ENCODE measurements around the gene FLVCR2. TPM values are rescaled to one million over a fixed set of nuclear protein-coding genes. Genes with fewer than 3 reads are reported as not detected.

FLVCR2 gene
- total RNA-seq, 2 experiments from 2014 or later, result 0.79 to 5.5 TPM

DNA sequence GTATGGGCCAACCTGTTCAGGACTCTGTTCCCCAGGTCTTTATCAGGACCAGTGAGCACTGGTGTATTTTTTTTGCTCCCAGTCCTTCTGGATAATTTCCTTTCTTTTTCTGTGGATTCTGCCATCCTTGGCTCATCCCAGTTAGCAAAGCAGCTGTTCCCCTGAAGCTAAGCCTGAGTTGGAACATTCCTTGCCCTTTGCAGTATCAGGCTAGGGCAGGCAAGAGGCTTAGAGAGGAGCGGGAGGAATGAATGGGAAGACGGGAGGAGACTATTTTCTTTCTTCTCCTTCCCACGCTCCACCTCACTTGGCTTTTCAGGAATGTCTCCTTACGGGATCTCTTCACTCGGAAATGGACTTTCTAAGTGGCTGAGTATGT lies 53.0 kb downstream of the FLVCR2 start:
- no peak overlapping the region for H3K4me3 Mint-ChIP-seq
- H3K27me3 Mint-ChIP-seq (ENCODE audit: low read depth), result no peaks in the 10 kb centered on the region
- H3K27ac Mint-ChIP-seq, result no peak overlapping the region
- no peaks in the 10 kb centered on the region for H3K9me3 Mint-ChIP-seq (ENCODE audit: insufficient read depth)
- H3K4me1 Mint-ChIP-seq (ENCODE audit: low read depth), result no peaks in the 10 kb centered on the region
- ChIA-PET POLR2A (no interaction called here), CTCF (no interaction called here)
- H3K36me3 Mint-ChIP-seq (ENCODE audit: low read depth), result no peaks in the 10 kb centered on the region
- DNase-seq, result no peak
- no peak for ATAC-seq

DNA sequence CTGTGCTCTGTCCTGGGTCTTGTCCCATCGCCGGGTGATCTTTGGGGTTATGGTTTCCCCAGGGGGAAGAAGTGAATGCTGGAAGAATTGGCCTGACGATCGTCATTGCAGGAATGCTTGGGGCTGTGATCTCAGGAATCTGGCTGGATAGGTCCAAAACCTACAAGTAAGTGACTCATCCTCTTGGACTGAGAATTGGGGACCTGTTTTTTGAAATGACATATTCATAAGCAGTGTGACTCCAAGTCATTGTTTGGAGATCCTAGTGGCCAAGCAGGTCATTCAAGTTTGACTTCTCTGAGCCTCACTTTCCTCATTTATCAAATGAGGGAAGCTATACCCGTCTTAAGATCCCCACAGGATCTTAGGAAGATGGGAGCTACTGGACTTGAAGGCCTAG lies 56.4 kb downstream of the FLVCR2 start:
- POLR2A ChIA-PET, result no interaction called here
- Mint-ChIP-seq H3K9me3 (ENCODE audit: insufficient read depth) (no peaks in the 10 kb centered on the region), H3K27ac (no peak overlapping the region), H3K4me3 (no peak overlapping the region), H3K4me1 (ENCODE audit: low read depth) (no peaks in the 10 kb centered on the region), H3K27me3 (ENCODE audit: low read depth) (no peaks in the 10 kb centered on the region), H3K36me3 (ENCODE audit: low read depth) (no peaks in the 10 kb centered on the region)
- DNase-seq (no peak), ATAC-seq (no peak)
- CTCF ChIA-PET, result interaction anchor here (0.7 to 1.9 kb wide), 3 partner anchors 16 to 19 kb away, joined by 3 to 6 read pairs (median 4); no protein-coding TSS in a partner anchor

DNA sequence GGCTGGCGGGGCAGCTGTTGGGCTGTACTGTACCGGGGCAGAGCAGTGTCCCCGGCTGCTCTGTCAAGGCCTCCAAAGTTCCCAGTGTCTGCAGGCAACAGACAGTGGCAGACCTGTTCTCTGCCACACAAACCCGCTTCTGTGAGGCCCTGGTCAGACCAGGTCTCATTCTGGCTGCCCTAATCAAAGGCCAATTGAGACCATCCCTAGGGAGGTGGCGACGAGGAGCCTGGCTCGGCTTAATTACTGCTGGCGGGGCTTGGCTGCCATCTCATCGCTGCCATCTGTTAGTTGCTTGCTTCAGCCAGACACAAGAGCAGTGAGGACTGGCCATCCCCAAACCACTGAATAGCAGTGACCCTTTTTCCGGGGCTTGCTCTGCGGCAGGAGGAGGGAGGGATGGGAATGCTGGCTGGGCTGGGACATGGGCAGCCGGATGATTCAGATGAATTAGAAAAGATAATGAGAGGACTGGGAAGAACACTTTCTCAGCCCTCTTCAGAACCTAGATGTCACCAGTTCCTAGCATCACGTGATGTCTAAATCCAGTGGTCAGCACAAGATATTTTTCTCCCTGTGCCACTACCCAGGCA lies 57.8 kb downstream of the FLVCR2 start:
- DNase-seq (no peak), ATAC-seq (no peak)
- Mint-ChIP-seq H3K27ac (no peak overlapping the region), H3K4me1 (ENCODE audit: low read depth) (no peaks in the 10 kb centered on the region), H3K27me3 (ENCODE audit: low read depth) (no peaks in the 10 kb centered on the region), H3K9me3 (ENCODE audit: insufficient read depth) (no peaks in the 10 kb centered on the region), H3K4me3 (no peak overlapping the region), H3K36me3 (ENCODE audit: low read depth) (no peaks in the 10 kb centered on the region)
- CTCF ChIA-PET, result interaction anchor here (1.4 to 1.9 kb wide), 2 partner anchors 18 to 59 kb away, joined by 3 to 6 read pairs; no protein-coding TSS in a partner anchor
- POLR2A ChIA-PET, result no interaction called here

DNA sequence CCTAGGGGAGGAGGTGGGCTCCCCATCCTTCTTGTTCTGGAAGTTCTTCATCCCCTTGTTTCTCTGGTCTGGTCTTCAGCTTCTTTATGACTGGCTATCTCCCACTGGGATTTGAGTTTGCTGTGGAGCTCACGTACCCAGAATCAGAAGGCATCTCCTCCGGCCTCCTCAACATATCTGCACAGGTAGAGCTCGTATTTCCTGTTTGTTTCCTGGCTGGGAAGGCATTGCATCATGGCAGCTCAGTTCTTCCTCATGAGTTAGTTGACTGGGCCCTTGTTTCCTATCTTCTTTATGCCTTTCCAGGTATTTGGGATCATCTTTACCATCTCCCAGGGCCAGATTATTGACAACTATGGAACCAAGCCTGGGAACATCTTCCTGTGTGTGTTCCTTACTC lies 62.5 kb downstream of the FLVCR2 start:
- CTCF ChIA-PET, result interaction anchor here (1.1 to 1.8 kb wide), 2 partner anchors 11 to 64 kb away, joined by 5 to 6 read pairs; no protein-coding TSS in a partner anchor
- Mint-ChIP-seq H3K36me3 (ENCODE audit: low read depth) (no peaks in the 10 kb centered on the region), H3K4me3 (no peak overlapping the region), H3K27ac (no peak overlapping the region), H3K27me3 (ENCODE audit: low read depth) (no peaks in the 10 kb centered on the region), H3K4me1 (ENCODE audit: low read depth) (no peaks in the 10 kb centered on the region), H3K9me3 (ENCODE audit: insufficient read depth) (no peaks in the 10 kb centered on the region)
- ATAC-seq (no peak), DNase-seq (no peak)
- POLR2A ChIA-PET, result interaction anchor here (1.2 kb wide), 1 partner anchor 23 kb away, joined by 3 read pairs; no protein-coding TSS in a partner anchor

DNA sequence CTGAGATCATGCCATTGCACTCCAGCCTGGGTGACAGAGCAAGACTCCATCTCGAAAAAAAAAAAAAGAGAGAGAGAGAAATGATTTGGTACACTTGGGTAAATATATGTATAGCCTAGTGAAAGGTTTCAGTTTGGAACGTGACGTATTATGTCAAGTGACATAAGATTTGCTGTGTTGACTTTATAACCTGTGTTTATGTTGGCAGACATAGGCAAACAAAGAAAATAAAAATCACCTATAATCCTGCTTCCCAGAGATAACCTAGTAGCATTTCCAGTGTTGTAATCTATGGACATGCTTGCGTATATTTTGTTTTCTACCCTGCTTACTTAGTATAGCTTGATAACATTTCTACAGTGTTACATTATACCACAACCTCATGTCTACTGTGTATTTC lies 65.6 kb downstream of the FLVCR2 start:
- Mint-ChIP-seq H3K27me3 (ENCODE audit: low read depth) (no peaks in the 10 kb centered on the region), H3K9me3 (ENCODE audit: insufficient read depth) (no peaks in the 10 kb centered on the region), H3K4me1 (ENCODE audit: low read depth) (no peaks in the 10 kb centered on the region), H3K4me3 (no peak overlapping the region), H3K36me3 (ENCODE audit: low read depth) (no peaks in the 10 kb centered on the region), H3K27ac (no peak overlapping the region)
- CTCF ChIA-PET, result interaction anchor here (2.4 kb wide), 1 partner anchor 10 kb away, joined by 13 read pairs; no protein-coding TSS in a partner anchor
- DNase-seq (no peak), ATAC-seq (no peak)
- POLR2A ChIA-PET, result no interaction called here

DNA sequence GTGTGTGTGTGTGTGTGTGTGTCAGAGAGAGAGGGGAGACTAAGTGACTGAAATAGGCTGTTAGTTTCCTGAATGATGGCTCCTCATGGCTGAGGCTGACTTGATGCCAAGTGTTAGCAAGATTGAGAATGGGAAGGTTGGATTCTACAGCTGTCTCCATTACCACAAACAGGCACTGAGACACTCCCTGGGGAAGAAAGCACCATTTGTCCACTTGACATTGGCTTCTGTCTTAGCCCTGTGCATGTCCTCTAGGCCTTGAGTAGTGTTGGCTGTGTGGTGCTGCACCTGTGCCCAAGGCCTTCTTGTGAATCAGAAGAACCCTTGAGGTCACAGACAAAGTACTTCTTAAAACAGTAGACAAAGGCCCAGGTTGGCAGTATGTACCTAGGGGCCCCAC lies 66.6 kb downstream of the FLVCR2 start:
- H3K27ac Mint-ChIP-seq, result no peak overlapping the region
- ATAC-seq (no peak), DNase-seq (no peak)
- H3K27me3 Mint-ChIP-seq (ENCODE audit: low read depth), result no peaks in the 10 kb centered on the region
- no peaks in the 10 kb centered on the region for H3K4me1 Mint-ChIP-seq (ENCODE audit: low read depth)
- CTCF ChIA-PET, result interaction anchor here (2.4 kb wide), 1 partner anchor 9 kb away, joined by 13 read pairs; no protein-coding TSS in a partner anchor
- H3K4me3 Mint-ChIP-seq, result no peak overlapping the region
- H3K9me3 Mint-ChIP-seq (ENCODE audit: insufficient read depth), result no peaks in the 10 kb centered on the region
- POLR2A ChIA-PET, result no interaction called here
- H3K36me3 Mint-ChIP-seq (ENCODE audit: low read depth), result peaks cover 9% of the 10 kb centered on the region

DNA sequence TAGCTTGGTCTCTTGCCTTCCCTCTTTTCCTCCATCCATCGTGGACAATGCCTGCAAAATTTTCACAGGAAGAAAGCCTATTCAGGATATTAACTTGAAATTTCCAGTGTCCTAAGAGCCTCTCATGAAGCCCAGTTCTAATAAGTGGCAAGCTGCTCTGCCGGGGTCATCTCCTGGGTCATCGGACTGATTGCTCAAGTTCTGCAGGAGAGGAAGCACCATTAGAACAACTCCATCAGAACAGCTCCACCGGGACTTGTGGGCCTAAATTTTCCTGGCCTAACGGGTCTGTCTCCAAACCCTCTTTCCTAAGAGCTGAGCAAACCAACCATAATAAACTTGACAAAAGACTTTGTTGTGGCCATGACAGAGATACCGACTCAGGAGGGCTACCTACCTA lies 68.3 kb downstream of the FLVCR2 start:
- Mint-ChIP-seq H3K36me3 (ENCODE audit: low read depth) (peaks cover 22% of the 10 kb centered on the region), H3K9me3 (ENCODE audit: insufficient read depth) (no peaks in the 10 kb centered on the region), H3K27ac (no peak overlapping the region), H3K4me3 (no peak overlapping the region), H3K4me1 (ENCODE audit: low read depth) (no peaks in the 10 kb centered on the region), H3K27me3 (ENCODE audit: low read depth) (no peaks in the 10 kb centered on the region)
- no peak for ATAC-seq
- POLR2A ChIA-PET, result no interaction called here
- no peak for DNase-seq
- CTCF ChIA-PET, result interaction anchor here (1.2 to 1.4 kb wide), 2 partner anchors 71 to 338 kb away, joined by 4 read pairs; no protein-coding TSS in a partner anchor

DNA sequence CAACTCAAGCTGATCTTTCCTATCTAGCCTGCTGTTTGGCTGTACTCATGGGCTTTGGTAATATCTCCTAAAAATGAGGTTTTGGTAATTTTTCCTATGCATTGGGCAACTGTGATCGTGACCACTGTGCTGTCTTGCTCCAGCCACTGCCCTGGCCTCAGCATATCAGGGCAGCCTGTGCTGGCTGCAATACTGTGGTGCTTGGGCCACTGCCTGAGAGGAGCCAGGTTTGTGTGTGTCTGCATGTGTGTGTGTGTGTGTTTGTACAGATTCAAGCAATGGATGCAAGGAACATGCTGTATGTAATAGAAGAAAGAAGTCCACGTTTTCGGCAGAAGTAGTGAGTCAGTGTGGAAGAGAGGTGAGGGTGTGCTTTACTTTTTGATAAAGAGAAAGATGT lies 69.2 kb downstream of the FLVCR2 start:
- no peak for ATAC-seq
- Mint-ChIP-seq H3K4me3 (no peak overlapping the region), H3K4me1 (ENCODE audit: low read depth) (no peaks in the 10 kb centered on the region), H3K36me3 (ENCODE audit: low read depth) (peaks cover 26% of the 10 kb centered on the region), H3K27ac (no peak overlapping the region), H3K27me3 (ENCODE audit: low read depth) (no peaks in the 10 kb centered on the region), H3K9me3 (ENCODE audit: insufficient read depth) (no peaks in the 10 kb centered on the region)
- POLR2A ChIA-PET, result no interaction called here
- CTCF ChIA-PET, result no interaction called here
- DNase-seq, result no peak

DNA sequence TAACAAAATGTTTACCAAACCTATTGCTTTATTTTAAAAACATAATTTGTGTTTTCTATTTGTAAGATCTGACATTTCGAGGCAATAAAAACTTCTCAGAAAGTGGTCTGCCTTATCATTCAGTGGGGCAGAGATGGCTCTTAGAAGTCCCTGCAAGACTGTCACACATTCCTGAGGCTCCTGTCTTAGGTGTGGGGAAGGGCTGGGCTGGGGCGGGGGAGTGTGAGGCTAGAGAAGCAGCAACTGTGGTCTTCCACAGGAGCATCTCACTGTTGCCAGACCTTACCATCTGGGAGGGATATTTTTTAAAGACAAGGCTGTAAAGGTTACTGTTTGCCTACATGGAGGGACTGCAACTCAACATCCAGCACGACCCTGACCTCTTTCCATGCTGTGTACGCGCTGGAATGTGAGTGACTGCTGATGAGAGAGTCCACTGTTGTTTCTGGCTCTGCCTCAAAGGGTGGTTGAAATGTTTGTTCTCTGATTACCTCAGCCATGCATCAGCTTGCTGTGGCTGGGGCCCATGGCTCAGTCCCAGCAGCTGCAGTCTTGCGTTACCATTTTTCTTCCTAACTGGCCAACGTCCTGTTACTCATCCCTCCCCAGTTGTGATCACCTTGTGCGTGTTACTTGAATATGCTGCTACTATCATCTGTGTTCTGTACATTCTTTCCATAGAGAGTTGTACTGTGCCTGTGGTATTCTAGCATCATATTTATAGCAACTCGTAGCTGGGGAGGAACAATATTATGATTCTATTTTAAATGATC lies 69.8 kb downstream of the FLVCR2 start:
- H3K27me3 Mint-ChIP-seq (ENCODE audit: low read depth), result no peaks in the 10 kb centered on the region
- no peaks in the 10 kb centered on the region for H3K4me1 Mint-ChIP-seq (ENCODE audit: low read depth)
- H3K9me3 Mint-ChIP-seq (ENCODE audit: insufficient read depth), result no peaks in the 10 kb centered on the region
- DNase-seq, result no peak
- CTCF ChIA-PET, result interaction anchor here (1.3 kb wide), 1 partner anchor 129 kb away, joined by 3 read pairs; no protein-coding TSS in a partner anchor
- H3K36me3 Mint-ChIP-seq (ENCODE audit: low read depth), result peaks cover 28% of the 10 kb centered on the region
- no peak for ATAC-seq
- H3K4me3 Mint-ChIP-seq, result no peak overlapping the region
- POLR2A ChIA-PET, result no interaction called here
- no peak overlapping the region for H3K27ac Mint-ChIP-seq

DNA sequence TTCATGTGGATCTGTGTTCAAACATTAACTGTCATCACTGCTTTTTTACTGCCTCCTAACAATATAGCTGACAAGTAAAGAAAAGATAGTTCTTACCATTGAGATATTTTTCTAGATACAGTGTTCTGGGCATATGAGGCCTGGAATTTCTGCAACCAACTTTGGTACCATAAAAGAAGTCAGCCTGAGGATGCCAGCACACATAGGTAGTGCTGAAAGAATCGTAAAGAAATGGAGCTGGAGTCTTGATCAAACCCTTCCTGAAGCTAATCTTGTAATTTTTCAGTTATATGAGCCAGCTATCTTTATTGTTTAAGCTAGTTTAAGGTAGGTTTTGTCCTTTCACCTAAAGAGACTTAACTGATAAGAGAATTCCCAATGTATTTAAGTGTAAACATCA lies 70.9 kb downstream of the FLVCR2 start:
- no peak overlapping the region for H3K27ac Mint-ChIP-seq
- H3K4me1 Mint-ChIP-seq (ENCODE audit: low read depth), result peaks cover 4% of the 10 kb centered on the region
- ATAC-seq (no peak), DNase-seq (no peak)
- no peak overlapping the region for H3K4me3 Mint-ChIP-seq
- CTCF ChIA-PET, result interaction anchor here (1.3 to 12.7 kb wide), 2 partner anchors 72 to 130 kb away, joined by 3 to 255 read pairs; partner anchors contain the start of gene FLVCR2
- H3K36me3 Mint-ChIP-seq (ENCODE audit: low read depth), result peaks cover 32% of the 10 kb centered on the region
- no peaks in the 10 kb centered on the region for H3K9me3 Mint-ChIP-seq (ENCODE audit: insufficient read depth)
- no peaks in the 10 kb centered on the region for H3K27me3 Mint-ChIP-seq (ENCODE audit: low read depth)
- POLR2A ChIA-PET, result no interaction called here

DNA sequence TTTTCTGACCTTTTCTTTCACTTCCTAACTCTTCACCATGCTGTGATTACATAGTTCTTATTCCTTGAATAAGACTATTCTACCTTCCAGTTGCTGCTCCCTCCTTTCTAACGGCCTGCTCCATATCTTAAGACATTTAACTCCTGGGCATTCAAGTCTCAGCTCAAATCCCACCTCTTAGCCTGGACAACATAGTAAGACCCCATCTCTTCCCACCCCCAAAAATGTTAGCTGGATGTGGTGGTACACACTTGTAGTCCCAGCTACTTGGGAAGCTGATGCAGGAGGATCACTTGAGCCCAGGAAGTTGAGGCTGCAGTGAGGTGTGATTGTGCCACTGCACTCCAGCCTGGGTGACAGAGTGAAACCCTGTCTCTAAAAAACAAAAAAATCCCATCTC lies 71.4 kb downstream of the FLVCR2 start:
- Mint-ChIP-seq H3K27ac (no peak overlapping the region), H3K4me1 (ENCODE audit: low read depth) (peaks cover 4% of the 10 kb centered on the region), H3K4me3 (no peak overlapping the region), H3K36me3 (ENCODE audit: low read depth) (peaks cover 33% of the 10 kb centered on the region), H3K27me3 (ENCODE audit: low read depth) (no peaks in the 10 kb centered on the region), H3K9me3 (ENCODE audit: insufficient read depth) (no peaks in the 10 kb centered on the region)
- ChIA-PET POLR2A (no interaction called here), CTCF (interaction anchor here (12.7 kb wide), 1 partner anchor 73 kb away, joined by 255 read pairs; the partner anchor contains the start of gene FLVCR2)
- DNase-seq (no peak), ATAC-seq (no peak)

All from activated CD8-positive, alpha-beta T cell treated with anti-CD3 and anti-CD28 coated beads, Interleukin-2, amount 10 ng/mL, durations not matched to agents 7 days and 5 days (primary cell).